ENCODE results near the gene IFNLR1.

DNA sequence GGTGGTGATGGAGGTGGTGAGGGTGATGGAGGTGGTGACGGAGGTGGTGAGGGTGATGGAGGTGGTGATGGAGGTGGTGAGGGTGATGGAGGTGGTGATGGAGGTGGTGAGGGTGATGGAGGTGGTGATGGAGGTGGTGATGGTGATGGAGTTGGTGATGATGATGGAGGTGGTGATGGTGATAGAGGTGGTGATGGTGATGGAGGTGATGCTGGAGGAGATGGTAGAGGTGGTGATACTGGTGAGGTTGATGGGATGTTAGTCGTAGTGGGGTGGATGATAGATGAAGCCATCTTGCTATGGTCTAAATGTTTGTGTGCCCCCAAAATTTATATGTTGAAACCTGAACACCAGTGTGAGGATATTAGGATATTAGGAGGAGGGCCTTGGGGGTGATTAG is 25.3 kb upstream of the IFNLR1 start:
- TF ChIP-seq, protein P1, sequence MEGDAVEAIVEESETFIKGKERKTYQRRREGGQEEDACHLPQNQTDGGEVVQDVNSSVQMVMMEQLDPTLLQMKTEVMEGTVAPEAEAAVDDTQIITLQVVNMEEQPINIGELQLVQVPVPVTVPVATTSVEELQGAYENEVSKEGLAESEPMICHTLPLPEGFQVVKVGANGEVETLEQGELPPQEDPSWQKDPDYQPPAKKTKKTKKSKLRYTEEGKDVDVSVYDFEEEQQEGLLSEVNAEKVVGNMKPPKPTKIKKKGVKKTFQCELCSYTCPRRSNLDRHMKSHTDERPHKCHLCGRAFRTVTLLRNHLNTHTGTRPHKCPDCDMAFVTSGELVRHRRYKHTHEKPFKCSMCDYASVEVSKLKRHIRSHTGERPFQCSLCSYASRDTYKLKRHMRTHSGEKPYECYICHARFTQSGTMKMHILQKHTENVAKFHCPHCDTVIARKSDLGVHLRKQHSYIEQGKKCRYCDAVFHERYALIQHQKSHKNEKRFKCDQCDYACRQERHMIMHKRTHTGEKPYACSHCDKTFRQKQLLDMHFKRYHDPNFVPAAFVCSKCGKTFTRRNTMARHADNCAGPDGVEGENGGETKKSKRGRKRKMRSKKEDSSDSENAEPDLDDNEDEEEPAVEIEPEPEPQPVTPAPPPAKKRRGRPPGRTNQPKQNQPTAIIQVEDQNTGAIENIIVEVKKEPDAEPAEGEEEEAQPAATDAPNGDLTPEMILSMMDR (conservative IDR thresholded peaks at IDR 0.05 in 1 of 2, IDR thresholded peaks at IDR 0.05 in 1 of 2; ENCODE audit: low read depth in 1 of 2, low read length in 2 of 2) = no peak
- no peak for TF ChIP-seq EZH2 (IDR thresholded peaks at IDR 0.05; ENCODE audit: low read length, missing control alignments)

Measured in fibroblast of lung (primary cell).